Glomerular visceral epithelial cell (primary cell): ENCODE measurements around the gene DRAXIN.

Source experiments
- DNase-seq: peaks from one replicate; pipeline ENCODE4 v3.0.0-alpha.2; 2016; ENCODE audit errors: extremely low spot score

DRAXIN gene

DNA sequence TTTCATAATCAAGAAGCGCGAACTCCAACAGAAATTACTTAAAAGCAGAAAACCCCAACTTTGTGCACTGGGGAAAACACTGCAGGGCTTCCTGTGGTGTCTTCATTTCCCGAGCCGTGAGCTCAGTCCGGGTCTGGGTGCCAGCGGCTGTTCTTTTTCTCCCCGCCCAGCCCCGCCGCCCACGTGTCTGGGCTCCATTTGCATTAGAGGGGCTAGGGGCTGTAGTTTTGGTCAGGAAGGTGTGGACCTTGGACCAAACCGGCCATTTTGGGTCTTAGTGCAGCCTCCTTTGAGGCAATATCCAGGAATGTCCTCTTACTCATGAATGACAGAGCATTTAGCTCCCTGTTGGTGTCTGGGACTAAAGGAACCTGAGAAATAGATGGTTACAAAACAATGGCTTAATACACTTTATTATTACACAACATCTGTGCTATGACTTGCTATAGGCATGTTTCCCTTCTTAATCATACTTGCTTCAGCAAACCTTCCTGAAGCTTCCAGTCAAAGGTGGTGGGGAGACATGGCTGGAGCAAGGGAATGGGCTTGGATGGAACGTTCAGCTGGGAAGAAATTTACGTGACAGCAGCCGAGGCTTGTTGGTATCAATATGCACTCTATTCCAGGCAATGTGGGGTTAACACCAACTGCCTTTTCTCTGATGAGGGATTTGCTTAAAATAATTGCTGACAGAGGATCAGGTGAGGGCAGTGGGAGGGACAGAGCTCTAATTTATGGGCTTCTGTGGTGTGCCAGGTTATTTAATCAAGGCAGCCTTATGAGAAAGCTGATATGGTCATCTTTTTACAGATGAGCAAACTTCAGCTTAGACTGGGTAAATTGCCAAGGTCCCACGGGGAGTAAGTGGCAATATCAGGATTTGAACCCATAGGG, 45.5 kb downstream of the DRAXIN start:
- DNase-seq: peak; percentile 55

DNA sequence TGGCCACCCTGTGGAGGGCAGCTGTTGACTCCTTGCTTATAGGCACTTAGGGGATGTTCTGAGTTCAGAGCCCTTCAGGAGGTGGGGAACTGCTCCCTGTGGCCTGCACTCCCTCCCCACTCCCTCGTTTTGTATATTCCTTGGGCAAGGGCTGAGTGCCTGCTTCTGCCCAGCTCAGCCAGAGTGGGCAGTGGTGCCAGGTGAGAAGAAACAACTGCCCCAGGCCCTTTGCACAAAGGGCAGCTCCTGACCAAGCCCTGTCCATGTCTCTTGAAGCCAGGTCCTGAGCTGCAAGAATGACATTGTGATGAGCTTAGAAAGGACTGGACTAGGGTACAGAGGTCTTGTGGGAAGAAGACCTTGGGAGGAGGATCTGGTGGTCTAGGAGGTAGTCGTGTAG, 46.6 kb downstream of the DRAXIN start:
- DNase-seq: no peak

DNA sequence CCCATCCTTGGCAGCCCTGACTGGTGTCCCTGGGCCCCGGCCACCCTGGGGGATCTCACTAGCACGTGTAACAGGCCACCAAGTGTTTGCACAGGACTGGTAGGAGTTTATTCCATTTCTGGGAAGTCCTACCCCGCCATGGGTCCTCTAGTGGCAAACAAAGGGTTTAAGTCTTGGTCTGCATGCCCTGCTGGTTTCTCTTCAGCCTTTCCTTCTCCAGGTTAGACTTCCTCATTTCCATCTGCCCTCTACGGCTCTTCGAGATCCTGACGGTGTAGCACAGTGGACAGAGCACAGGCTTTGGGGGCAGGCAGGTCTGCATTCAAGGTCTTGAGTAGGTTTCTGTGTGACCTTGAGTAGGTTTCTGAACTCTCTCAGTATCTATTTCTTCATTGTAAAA, 47.3 kb downstream of the DRAXIN start:
- DNase-seq: no peak

DNA sequence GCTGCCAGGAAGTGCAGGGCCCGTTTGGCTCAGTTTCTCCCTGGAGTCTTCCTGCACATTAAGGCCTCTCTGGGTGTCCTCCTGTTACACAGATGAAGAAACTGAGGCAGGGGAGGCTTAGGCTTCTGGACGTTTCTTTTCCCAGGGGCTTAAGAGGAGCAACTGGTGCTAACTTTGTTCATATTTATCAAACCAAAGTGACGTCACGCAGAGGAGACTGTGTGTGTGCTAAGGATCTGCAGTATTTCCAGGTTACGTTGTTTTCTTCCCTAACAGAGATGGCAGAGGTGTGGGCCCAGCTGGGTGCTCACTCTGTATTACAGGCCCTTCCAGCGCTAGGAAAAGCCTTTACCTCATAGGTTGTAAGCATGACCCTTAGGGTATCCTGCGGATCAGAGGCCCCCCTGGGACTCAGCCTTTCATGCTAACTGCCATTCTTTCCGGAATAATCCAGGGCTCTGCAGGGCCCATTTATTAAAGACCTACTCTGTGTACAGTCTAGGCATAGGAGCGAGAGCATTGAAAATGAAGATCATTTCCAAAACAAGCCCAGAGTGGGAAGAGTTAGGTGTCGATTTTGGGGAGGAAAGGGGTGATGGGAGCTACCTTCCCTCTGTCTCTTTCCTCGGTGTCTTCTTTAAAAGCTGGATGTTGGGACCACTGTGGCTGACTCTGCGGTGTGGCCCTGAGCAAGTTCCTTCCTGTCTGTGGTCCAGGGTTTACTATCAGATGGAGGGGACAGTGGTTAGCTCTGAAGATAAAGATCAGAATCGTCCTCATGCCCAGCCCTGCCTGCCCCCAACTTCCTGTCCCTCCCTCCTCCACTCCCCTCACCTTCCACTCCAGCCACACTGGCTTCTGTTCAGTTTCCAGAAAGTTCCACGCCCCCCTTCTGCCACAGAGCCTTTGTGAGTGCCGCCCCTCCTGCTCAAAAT, 49.0 kb downstream of the DRAXIN start:
- no peak for DNase-seq

DNA sequence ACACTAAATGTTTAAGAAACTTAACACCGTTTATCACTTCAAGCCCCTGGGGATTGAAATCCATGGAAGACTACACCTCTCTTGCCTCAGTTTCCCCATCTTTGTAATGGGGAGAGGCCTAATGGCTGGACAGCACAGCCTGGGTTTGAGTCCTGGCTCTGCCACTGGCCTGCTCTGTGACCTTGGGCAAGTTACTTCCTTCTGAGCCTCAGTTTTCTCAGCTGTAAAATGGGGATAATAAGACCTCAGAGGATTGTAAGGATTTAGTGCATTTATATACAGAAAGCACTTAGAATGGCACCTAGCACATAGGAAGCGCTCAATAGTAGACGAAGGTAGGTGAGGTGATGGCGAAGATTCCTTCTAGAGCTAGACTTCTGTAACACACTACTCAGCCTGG, 50.0 kb downstream of the DRAXIN start:
- DNase-seq: no peak

DNA sequence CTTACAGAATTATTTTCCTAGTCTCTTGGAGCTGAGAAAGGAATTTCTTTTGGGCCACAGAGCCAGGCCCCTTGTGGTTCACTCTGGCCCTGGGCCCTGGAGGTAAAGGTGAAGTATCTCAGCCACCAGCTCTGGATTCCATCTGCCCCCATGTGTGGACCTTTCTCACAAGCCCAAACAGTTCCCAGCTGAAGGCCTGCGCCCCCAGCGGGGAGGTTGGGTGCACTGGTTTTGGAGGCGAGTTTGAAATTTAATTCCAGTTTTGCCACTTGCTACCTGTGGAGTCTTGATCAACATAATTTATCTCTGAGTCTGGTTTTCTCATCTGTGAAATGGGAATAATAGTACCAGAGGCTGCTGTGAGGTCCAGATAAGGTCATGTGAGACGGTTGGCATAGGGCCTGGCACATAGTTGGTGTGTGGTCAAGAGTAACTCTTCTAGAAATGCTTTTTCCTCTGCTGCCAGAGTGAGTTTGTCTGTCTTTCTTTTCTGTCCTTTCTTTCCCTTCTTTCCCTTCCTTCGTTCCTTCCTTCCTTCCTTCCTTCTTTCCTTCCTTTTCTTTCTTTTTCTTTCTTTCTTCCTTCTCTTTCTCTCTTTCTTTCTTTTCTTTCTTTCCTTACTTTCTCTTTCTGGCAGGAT, 50.5 kb downstream of the DRAXIN start:
- DNase-seq: no peak

DNA sequence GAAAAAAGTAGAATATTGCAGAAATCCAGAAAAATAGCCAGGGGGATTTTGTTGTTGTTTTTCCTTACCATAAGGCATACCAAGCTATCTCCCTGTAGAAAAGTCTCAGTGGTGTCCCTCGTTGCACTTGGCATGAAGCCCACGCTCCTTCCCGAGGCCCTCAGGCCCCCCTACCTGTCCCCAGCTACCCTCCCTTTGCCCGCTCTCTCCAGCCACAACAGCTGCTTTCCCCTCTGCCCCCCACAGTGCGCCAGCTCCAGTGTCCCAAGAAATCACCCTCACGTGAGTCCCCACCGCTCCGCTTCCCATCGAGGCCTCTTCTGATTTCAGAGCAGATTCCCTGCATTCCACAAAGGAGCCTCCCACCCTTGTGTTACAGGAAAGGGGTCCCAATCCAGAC, 52.8 kb downstream of the DRAXIN start:
- DNase-seq: no peak

DNA sequence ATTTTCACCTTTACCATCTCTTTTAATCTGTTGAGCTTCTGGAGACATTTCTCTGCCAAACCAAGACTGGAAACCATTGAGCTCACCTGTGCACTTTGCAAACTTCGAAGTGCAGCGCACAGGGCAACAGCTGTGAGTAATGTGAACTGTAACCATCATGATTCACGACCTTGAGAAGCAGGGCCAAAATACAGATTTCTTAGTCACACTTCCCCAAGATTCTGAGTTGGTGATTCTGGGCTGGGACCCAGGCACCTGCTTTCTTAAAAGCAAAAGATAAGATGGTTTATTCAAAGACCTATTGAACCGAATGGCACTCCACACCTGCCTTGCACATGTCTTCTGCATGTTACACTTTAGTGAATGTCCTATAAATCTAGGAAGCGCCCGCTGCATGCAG, 54.6 kb downstream of the DRAXIN start:
- DNase-seq: no peak

DNA sequence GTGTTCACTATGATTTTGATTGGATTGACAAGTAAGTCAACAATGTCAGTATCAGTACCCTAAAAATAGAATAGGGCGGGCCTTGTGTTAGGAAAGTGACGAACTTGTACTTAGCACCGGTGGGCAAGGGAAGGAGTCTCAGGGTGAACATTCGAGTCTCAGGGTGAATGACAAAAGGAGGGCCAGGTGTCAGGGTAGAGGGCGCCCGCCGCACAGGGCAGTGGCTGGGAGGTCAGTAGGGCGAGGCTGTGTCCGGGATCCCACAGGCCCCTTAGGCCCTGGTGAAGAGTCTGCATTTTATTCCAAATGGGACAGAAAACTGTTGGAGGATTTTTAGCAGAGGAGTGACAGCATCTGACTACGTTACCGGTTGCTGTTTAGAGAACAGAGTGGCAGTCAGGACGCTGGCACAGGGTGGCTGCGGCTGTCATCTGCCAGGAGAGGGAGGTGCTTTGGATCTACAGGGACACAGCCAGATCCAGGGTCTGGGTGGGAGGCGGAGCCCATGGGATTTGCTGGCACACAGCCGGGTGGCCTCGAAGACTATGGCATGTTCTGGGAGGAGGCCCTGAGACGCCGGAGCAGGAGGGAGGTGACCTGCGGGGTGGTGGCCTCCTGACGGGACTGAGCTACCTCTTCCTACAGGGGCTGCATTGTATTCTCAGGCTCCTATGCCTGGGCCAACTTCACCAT, 55.4 kb downstream of the DRAXIN start:
- DNase-seq: no peak

DNA sequence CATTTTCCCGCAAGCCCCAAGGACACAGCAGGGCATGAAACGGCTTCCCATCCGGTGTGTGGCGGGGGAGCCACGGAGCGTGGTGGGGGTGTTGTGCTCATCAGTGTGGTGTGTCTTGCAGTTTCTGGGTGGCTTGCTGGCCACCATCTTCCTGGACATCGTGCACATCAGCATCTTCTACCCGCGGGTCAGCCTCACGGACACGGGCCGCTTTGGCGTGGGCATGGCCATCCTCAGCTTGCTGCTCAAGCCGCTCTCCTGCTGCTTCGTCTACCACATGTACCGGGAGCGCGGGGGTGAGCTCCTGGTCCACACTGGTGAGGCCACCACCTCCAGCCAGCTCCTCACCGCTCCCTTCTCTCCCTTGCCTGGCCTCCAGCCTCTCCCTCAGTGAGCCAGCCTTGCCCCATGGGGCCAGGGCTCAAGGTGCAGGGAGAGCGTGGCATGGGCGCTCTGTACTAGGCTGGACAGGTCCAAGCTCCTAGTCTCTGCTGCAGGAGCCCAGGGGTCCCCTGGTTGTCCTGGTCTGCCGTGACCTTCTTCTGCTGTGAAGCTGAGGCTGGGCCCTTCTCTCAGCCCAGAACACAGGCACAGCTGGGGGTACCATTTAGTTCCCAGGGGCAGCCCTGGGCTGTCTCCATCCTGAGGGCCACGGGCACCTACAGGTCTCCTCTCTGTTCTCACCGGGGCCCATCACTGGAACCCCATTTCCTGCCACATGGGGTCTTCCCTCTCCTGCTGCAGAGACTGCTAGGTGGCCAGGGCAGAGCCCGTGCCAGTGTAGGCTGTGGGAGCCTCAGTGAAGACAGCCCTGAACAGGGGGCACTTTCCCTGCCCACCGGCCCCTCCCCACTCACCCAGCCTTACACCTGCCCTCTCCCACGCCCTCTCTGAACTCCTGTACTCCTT, 57.0 kb downstream of the DRAXIN start:
- DNase-seq: no peak

DNA sequence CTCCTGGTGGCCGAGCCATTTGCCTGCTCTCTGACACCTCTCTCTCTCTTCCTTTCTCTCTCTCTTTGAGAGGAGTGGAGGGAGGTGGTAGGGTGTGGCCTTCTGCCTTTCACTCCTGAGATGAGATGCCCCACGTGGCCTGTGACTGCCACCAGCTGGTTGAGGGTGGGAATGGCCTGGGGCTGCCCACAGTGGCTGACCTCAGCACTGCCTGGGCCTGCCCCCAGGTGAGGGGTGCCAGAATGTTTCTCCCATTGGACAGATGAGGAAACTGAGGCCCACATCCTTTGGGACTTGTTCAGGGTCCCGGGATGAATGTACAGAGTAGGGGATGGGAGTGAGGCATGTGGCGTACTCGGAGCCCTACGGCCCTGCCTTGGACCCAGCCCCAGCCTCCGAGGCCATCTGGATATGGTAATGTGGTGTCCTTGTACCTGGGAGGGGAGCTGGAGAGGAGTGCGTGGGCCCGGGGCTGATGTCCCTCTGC, 57.7 kb downstream of the DRAXIN start:
- peak; percentile 53 for DNase-seq

DNA sequence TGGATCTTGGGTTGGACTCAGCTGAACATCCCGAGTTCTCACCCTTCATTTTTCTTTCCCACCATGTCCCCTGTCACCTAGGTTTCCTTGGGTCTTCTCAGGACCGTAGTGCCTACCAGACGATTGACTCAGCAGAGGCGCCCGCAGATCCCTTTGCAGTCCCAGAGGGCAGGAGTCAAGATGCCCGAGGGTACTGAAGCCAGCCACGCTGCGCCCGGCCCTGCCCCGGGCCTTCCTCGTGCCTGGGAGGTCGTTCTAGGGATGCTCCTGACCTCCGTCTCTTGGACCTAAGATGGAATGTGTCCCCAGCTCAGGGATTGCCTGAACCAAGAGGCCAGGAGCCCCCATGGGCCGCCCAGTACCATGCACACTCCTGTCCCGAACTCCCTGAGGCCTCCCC, 58.5 kb downstream of the DRAXIN start:
- DNase-seq: no peak

DNA sequence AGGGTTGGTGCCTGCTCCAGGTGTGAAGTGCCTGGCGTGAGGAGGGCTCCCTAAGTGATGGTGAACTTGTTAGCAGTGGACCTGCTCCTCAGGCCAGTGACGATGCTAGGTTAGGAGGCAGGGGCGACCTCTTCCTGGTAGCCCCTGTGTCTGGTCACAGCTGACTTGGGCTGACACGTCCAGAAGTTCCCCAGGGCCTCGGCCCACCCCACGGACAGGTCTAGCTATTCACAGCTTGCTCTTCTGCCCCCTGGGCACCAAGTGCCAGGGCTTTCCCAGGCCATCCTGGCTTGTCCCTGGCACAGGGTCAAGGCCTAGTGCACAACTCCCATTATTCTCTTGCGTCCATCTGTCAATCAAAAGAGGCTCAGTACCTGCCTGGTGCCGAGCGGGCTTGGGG, 59.6 kb downstream of the DRAXIN start:
- no peak for DNase-seq

DNA sequence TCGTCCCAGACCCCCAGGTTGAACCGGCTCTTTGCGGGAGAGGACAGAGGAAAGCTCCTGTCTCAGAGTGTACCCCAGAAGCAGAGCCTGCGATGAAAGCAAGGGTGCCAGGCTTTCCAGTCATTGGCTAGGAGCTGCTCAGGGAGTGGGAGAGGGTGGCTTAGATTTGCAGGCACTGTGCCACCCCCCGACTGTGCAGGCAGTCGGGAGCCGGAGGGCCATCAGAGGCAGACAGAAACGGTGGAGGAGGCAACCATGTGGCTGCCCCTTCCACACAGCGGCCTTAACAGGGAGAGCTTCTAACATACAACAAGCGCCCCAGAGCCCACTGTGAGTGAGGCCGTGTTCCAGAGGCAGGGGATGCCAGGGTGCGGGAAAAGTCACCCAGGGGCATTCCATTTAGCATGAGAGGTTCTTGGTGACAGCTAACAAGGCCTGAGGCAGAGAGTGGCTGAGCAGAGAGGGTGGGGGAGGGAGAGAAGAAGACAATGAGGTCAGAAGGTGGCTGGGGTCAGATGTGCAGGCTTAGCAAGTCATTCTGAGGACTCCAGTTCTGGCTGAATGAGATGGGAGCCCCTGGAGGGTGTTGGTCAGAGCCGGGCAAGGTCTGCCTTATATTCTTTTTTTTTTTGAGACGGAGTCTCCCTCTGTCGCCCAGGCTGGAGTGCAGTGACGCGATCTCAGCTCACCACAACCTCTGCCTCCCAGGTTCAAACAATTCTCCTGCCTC, 61.0 kb downstream of the DRAXIN start:
- DNase-seq: no peak

DNA sequence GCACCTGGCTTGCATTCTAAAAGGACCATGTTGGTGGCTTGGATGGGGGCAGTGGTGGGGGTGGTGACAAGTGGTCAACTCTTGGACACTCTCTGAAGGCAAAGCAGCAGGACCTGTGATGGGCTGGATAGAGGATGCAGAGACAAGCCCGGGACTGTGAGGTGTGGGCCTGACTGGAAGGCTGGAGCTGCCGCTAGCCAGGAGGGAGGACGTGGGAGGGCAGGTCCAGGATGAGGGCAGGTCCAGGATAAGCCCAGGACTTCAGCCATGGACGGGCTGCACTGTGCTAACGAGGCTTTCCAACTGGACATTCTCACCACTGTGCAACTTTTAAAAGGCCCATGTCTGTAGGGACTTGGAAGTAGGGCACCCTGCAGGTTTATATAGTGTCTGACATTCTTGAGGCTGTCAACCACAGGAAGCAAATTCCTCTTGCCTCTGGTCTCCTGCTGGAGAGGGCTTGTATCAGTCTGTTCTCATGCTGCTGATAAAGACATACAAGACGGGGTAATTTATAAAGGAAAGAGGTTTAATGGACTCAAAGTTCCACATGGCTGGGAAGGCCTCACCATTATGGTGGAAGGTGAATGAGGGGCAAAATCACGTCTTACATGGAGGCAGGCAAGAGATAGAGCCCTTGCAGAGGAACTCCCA, 62.2 kb downstream of the DRAXIN start:
- DNase-seq: peak; percentile 12

DNA sequence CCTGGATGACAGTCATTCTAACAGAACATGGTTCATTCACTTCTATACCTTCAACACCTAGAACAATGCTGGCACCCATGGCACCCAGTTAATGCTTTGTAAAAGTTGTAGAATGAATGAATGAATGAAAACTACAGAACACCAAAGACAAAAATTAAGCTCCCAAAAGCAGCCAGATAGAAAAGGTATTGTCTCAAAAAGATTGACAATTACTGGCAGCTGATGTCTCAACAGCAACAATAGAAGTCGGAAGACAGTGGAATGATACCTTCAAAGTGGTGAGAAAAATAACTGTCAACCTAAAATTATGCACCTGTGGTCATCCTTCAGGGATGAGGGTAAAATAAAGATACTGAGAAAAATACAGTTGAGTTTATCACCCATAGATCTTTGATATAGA, 65.5 kb downstream of the DRAXIN start:
- DNase-seq: no peak

DNA sequence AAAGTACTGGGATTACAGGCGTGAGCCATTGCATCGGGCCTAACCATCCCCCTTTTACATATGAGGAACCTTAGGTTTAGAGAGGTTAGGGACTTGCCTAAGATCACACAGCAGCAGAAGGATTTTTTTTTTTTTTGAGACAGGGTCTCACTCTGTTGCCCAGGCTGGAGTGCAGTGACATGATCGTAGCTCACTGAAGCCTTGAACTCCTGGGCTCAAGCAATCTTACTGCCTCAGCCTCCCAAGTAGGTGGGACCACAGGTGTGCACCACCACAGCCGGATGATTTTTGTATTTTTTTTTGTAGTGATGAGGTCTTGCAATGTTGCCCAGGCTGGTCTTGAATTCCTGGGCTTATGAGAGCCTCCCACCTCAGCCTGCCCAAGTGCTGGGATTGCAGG, 68.3 kb downstream of the DRAXIN start:
- DNase-seq: no peak

DNA sequence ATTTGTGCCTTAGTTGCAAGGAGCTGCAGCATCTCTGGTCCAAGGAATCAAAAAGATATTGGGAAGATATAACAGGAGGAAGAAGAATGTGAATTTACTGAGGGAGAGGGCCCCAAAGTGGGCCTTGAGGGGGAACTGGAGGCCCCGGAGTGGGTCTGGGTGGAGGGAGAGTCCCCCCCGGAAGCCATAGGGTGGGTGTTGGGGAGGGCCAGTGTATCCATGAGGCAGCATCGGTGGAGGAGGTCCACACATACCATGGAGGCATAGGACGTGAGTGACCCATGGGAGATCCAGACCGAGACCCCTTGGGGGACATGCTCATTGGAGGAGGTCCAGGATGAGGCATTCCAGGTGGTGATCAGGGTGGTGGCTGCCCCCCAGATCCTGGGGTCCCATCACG, 69.8 kb downstream of the DRAXIN start:
- DNase-seq: no peak

DNA sequence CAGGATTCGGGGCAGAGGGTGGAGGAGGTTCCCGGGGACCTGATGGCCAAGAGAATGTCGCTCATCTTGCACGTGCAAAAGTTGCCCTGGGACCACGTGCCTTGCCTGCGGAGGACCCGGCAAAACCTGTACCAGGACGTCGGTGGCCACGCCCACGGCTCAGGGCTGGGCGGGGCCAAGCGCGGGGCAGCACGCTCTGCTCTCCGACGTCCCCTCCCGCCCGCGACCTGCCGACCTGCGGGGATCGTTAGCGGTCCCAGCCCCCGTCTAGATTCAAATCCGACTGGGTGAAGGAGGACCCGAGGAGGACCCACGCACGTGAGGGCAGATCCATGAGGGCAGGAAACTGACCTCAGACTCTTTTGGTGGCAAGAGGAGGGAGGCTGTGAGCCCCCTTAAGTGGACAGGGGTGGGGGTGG, 70.5 kb downstream of the DRAXIN start, which contains the start of gene C1orf167:
Gene C1orf167 (plus strand): TSS at position 206 of the 419 bp plus-strand sequence. CDS start 2,208 bp downstream, outside the sequence.
- DNase-seq: no peak
